Progenitor cell of endocrine pancreas (in vitro differentiated cells): ENCODE measurements around the gene CNTNAP4. TPM values are rescaled to one million over a fixed set of nuclear protein-coding genes. Genes with fewer than 3 reads are reported as not detected.

Experiments used
- DNase-seq: peaks from one replicate; pipeline ENCODE4 v3.0.0; 2021; ENCODE audit warnings: low spot score; ENCODE audit not compliant: unreplicated experiment
- H3K27ac Mint-ChIP-seq: 2 replicates; pipeline ENCODE4 v1.8.0; 2021; ENCODE audit warnings: mild to moderate bottlenecking, moderate library complexity, mixed read lengths
- H3K27me3 Mint-ChIP-seq: 2 replicates; pipeline ENCODE4 v1.8.0; 2021; ENCODE audit warnings: mixed read lengths
- H3K36me3 Mint-ChIP-seq: 2 replicates; pipeline ENCODE4 v1.8.0; 2022; ENCODE audit warnings: mixed read lengths; ENCODE audit not compliant: insufficient read depth
- H3K4me1 Mint-ChIP-seq: 2 replicates; pipeline ENCODE4 v1.8.0; 2021; ENCODE audit warnings: low read depth, mixed read lengths
- H3K4me3 Mint-ChIP-seq: 2 replicates; pipeline ENCODE4 v1.8.0; 2021; ENCODE audit warnings: low read depth, mild to moderate bottlenecking, moderate library complexity, mixed read lengths
- H3K9me3 Mint-ChIP-seq: 2 replicates; pipeline ENCODE4 v1.8.0; 2021; ENCODE audit warnings: low read depth, mixed read lengths
- CTCF ChIP-seq: fragments of 200-600 bp; sonication (generic); IDR thresholded peaks from one replicate; pipeline ENCODE4 v1.5.0; 2021; ENCODE audit warnings: antibody characterized with exemption, mild to moderate bottlenecking; ENCODE audit not compliant: unreplicated experiment
- total RNA-seq: library from RNA; stranded (reverse); gene quantifications from 2 replicates; pipeline ENCODE4 v1.2.1, GENCODE V29; 2021

The CNTNAP4 gene
- total RNA-seq, 1 donor from 2014 or later, result 0.74 TPM

DNA sequence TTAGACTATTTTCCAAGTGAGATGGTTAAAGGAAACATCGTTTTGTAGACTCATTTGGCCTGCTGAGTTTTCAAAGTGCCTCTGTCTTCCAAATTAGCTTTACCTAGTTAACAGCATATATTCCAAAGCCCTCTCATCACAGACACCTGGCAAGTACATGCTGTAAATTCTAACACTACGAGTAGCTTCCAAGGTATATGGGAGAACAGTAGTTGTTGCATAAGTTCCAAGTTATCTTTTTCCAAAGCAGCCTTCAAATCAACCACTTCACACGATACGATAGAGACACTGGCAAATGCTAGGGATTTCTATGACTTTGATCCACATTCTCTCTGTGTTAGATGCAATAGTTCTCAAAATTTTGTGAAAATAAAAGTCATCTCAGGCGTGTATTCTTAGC is 299.3 kb downstream of the CNTNAP4 start:
- Mint-ChIP-seq H3K9me3 (peaks cover 3% of the 10 kb centered on the region), H3K27ac (no peak overlapping the region), H3K27me3 (no peaks in the 10 kb centered on the region), H3K36me3 (no peaks in the 10 kb centered on the region), H3K4me1 (peaks cover 17% of the 10 kb centered on the region), H3K4me3 (no peak overlapping the region)
- no peak for DNase-seq
- TF ChIP-seq CTCF, result no peak

DNA sequence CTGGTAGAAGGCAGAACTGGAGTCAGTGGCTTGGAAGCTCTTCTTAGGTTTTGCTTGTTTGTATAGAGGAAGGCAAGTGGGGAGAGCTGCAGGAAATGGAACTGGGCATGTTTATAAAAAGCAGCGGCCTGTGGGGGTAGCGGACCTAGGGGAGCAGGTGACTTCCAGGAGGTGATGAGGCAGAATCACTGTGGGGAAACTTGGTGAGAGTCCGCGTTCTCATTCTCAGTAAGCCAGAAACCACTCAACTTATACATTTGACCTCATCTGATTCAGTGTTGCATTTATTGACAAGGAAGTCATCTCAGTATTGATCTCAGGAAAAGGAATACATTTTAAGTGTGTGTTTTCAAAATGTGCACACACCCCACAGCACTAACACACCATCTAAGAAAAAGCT is 299.8 kb downstream of the CNTNAP4 start:
- H3K27me3 Mint-ChIP-seq, result no peaks in the 10 kb centered on the region
- H3K36me3 Mint-ChIP-seq, result no peaks in the 10 kb centered on the region
- no peak overlapping the region for H3K4me3 Mint-ChIP-seq
- TF ChIP-seq CTCF, result no peak
- peak overlapping the region; percentile 23 for H3K27ac Mint-ChIP-seq
- DNase-seq, result no peak
- peaks cover 5% of the 10 kb centered on the region for H3K9me3 Mint-ChIP-seq
- H3K4me1 Mint-ChIP-seq, result peaks cover 17% of the 10 kb centered on the region

DNA sequence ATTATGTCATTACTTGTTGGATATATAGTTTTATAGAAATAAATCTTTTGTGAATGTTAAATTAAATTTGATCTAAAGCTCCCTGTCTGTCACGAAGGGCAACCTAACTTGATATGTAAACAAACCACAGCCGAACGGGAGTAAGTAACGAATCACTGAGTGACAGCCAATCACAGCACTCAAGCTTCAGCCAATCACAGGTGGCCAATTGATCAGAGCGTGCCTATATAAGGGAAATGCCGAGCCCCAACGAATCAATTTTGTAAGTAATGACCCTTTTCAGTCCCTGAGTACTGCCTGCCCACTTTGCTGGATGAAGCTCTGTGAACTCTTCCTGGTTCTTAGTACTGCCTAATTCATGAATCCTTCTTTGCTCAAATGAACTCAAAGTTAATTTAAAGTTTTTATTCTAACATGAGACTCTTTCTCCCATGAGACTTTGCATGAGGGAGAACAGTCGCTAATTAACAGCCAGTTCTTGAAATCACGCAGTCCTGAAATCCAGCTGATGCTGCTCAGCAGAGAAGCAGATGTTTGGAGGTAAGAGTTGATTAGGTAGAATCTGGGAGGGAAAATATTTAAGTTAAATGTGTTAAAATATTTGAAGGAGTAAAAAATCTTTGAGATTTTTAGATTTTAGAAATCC is 302.2 kb downstream of the CNTNAP4 start:
- Mint-ChIP-seq H3K4me3 (no peak overlapping the region), H3K27ac (no peak overlapping the region), H3K9me3 (peaks cover 5% of the 10 kb centered on the region), H3K4me1 (peaks cover 14% of the 10 kb centered on the region), H3K27me3 (no peaks in the 10 kb centered on the region), H3K36me3 (no peaks in the 10 kb centered on the region)
- DNase-seq, result no peak
- TF ChIP-seq CTCF, result no peak

DNA sequence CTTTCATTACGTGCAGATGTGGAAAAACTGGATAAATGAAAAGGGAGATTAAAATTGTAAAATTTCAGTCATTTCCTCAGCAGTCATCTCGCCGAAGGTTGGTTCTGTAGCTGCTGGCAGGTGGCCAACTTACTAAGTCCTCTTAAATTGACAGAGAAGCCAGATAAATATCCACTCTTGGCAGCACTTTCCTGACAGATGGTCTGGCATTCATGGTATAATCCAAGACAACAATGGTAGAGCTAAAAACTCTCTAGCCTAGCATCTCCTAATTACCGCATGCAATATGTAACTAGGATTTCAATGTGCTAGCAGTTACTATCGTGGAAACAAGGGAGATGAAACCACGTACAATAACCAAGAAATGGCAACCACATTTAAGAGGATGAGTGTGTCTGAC is 306.3 kb downstream of the CNTNAP4 start:
- DNase-seq, result no peak
- Mint-ChIP-seq H3K4me3 (no peak overlapping the region), H3K36me3 (no peaks in the 10 kb centered on the region), H3K27ac (no peak overlapping the region), H3K4me1 (peaks cover 8% of the 10 kb centered on the region), H3K27me3 (no peaks in the 10 kb centered on the region), H3K9me3 (peaks cover 5% of the 10 kb centered on the region)
- no peak for TF ChIP-seq CTCF

GRCh38 chr16:76583945-76584344 is 306.7 kb downstream of the CNTNAP4 start:
- H3K36me3 Mint-ChIP-seq, result no peaks in the 10 kb centered on the region
- H3K27me3 Mint-ChIP-seq, result no peaks in the 10 kb centered on the region
- DNase-seq, result no peak
- peaks cover 8% of the 10 kb centered on the region for H3K4me1 Mint-ChIP-seq
- no peak overlapping the region for H3K4me3 Mint-ChIP-seq
- H3K9me3 Mint-ChIP-seq, result peaks cover 4% of the 10 kb centered on the region
- H3K27ac Mint-ChIP-seq, result no peak overlapping the region
- no peak for TF ChIP-seq CTCF
